Measurements from ENCODE around the gene HDAC4.
A peak's percentile ranks its signal among the peaks of the same experiment; 100 is the strongest.

The HDAC4 gene

GRCh38 chr2:239425631-239426030 is 24.8 kb upstream of the HDAC4 start:
- no peak for DNase-seq

- DNase-seq, result no peak
Observed at GRCh38 chr2:239424337-239425045, 23.7 kb upstream of the HDAC4 start.

GRCh38 chr2:239423551-239423950 is 22.7 kb upstream of the HDAC4 start:
- no peak for DNase-seq

- no peak for DNase-seq
Observed at GRCh38 chr2:239421851-239422250, 21.0 kb upstream of the HDAC4 start.

GRCh38 chr2:239420082-239420481 is 19.3 kb upstream of the HDAC4 start:
- DNase-seq, result no peak

- DNase-seq, result no peak
Observed at GRCh38 chr2:239418918-239419317, 18.1 kb upstream of the HDAC4 start.

GRCh38 chr2:239412905-239413603 is 12.2 kb upstream of the HDAC4 start:
- no peak for DNase-seq

- no peak for DNase-seq
Observed at GRCh38 chr2:239411549-239412319, 10.9 kb upstream of the HDAC4 start.

- DNase-seq, result no peak
Observed at GRCh38 chr2:239411117-239411516, 10.3 kb upstream of the HDAC4 start.

GRCh38 chr2:239409976-239410375 is 9.2 kb upstream of the HDAC4 start:
- DNase-seq, result no peak

GRCh38 chr2:239407112-239407511 is 6.3 kb upstream of the HDAC4 start:
- DNase-seq, result no peak

GRCh38 chr2:239406316-239406995 is 5.6 kb upstream of the HDAC4 start:
- DNase-seq, result no peak

GRCh38 chr2:239405071-239405470 is 4.3 kb upstream of the HDAC4 start:
- no peak for DNase-seq

GRCh38 chr2:239402666-239403065 is 1.8 kb upstream of the HDAC4 start:
- DNase-seq, result no peak

- DNase-seq, result no peak
Observed at GRCh38 chr2:239401881-239402233, 1.0 kb upstream of the HDAC4 start.

GRCh38 chr2:239401067-239401880 is 454 bp upstream of the HDAC4 start:
- DNase-seq, result peak; percentile 99

- no peak for DNase-seq
Observed at GRCh38 chr2:239399921-239400595, 762 bp downstream of the HDAC4 start.

GRCh38 chr2:239399433-239399920 is 1.3 kb downstream of the HDAC4 start:
- DNase-seq, result peak; percentile 11

GRCh38 chr2:239398521-239398921 is 2.3 kb downstream of the HDAC4 start:
- DNase-seq, result no peak

GRCh38 chr2:239397931-239398471 is 2.8 kb downstream of the HDAC4 start:
- DNase-seq, result peak; percentile 81
